ENCODE results near the gene SPINT1. TPM values are rescaled to one million over a fixed set of nuclear protein-coding genes. Genes with fewer than 3 reads are reported as not detected.

The SPINT1 gene
- total and polyA plus RNA-seq, 7 donors = 0.03 to 0.54 (median 0.19) TPM

DNA sequence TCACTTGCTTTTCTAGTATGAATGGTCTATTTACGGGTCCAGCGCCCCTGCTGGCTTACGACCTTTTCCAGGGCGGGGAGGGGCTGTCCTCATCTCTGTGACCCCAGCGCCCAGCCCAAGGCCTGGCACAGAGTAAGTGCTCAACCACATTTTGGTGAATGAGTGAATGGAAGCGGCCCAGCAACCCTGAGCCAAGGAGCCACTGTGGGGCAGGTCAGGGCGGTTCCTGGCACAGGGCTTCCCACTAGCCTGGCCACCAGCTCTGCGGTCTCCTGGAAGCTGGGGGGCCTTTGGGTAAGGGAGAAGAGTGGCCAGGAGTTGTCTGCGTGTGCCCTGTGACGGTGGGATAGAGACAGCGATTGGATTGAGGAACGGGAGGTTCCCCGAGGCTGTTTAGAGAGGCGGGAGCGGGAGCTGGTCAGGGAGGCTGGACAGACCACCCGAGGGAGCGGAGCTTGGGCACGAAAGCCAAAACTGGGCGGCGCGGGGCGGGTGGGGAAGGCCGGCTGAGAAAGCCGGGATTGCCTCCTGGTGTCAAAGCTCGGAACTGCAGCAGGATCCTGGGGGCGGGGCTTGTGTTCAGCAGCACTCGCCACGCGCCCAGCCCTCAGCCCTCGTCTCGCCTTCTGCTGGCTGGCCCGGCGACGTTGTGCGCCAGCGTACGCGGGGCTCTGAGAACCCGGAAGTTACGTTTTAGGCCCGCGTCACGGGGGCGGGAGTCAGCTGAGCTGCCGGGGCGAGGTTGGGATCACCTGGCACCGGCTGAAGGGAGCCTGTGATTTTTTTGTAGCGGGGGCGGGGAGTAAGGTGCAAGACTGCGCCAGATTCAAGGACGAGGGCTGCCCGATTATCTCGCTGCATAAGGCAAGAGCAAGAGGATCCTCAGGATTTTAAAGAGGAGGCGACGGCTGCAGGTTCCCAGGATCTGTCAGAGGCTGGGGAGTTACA is 50.2 kb downstream of the SPINT1 start, which contains the start of gene VPS18:
VPS18 (plus strand) TSS at position 718 of the 948 bp plus-strand sequence. CDS start 319 bp downstream, outside the sequence.
- Histone ChIP-seq H3K36me3 (ENCODE audit: insufficient read depth in 1 of 2, low read depth in 1 of 2) (peaks cover 0 to 34% of the 10 kb centered on the region in 2 donors), H3K27me3 (ENCODE audit: insufficient read depth in 3 of 3, low read length in 2 of 3) (no peaks in the 10 kb centered on the region), H3K27ac (peak within 1 kb of the TSS; percentile 88), H3K4me3 (peak within 1 kb of the TSS; percentile 98), H3K9me3 (no peaks in the 10 kb centered on the region), H3K4me1 (peaks cover 16% of the 10 kb centered on the region)
- WGBS, 3 donors = 2 to 3% (median 2%) methylated on average over 52 to 55 of the region's 55 CpGs
- intact Hi-C loops (cut with DNase I) = loop anchor here (1.0 to 5.0 kb wide), 6 partner anchors 33 to 377 kb away; partner anchors contain the start of gene KNL1 (in 1 of the 2)
- ATAC-seq (peak; percentile 97 to 98 (median 98)), DNase-seq (peak; percentile 99)
- TF ChIP-seq, protein P1, sequence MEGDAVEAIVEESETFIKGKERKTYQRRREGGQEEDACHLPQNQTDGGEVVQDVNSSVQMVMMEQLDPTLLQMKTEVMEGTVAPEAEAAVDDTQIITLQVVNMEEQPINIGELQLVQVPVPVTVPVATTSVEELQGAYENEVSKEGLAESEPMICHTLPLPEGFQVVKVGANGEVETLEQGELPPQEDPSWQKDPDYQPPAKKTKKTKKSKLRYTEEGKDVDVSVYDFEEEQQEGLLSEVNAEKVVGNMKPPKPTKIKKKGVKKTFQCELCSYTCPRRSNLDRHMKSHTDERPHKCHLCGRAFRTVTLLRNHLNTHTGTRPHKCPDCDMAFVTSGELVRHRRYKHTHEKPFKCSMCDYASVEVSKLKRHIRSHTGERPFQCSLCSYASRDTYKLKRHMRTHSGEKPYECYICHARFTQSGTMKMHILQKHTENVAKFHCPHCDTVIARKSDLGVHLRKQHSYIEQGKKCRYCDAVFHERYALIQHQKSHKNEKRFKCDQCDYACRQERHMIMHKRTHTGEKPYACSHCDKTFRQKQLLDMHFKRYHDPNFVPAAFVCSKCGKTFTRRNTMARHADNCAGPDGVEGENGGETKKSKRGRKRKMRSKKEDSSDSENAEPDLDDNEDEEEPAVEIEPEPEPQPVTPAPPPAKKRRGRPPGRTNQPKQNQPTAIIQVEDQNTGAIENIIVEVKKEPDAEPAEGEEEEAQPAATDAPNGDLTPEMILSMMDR (IDR thresholded peaks at IDR 0.05) = peak; percentile 99

DNA sequence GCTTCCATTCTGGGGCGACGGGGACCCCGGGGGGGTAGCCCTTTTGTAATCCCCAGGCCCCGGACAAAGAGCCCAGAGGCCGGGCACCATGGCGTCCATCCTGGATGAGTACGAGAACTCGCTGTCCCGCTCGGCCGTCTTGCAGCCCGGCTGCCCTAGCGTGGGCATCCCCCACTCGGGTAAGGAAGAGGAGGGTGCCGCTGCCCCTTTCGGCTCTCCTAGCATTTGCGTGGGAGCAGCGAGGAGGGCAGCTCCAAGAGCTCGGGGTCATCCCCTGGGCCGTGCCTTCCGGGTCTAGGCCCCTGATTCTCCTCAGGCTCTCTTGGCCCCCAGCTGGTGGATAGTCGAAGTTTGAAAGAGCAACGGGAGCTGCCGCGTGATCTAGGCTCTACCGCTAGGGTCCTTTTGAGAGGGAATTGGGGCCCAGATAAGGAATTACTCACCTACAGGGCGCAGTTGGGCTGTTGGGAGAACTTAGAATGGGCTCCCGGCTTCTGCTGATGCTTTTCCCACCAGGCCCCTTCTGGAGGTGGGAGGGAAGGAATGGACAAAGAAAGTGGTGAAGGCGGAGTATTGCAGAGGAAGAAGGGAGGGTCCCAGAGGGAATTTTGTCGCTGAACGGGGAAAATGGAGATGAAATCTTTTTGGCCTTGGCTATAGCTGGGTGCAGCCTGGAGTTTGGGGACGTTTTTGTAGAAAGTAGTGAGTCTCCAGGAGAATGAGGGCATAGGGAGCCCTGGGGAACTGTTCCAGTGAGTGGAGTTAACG is 51.0 kb downstream of the SPINT1 start:
- TF ChIP-seq, protein P1 (IDR thresholded peaks at IDR 0.05) = peak; percentile 43
- peak; percentile 62 to 69 for DNase-seq
- intact Hi-C loops (cut with DNase I) = loop anchor here (5.0 kb wide), 4 partner anchors 143 to 378 kb away; partner anchors contain the start of gene KNL1 (in 1 of the 2)
- 2 to 3% (median 2%) methylated on average over 29 to 33 of the region's 33 CpGs for WGBS, 3 donors
- peak; percentile 52 to 72 (median 56) for ATAC-seq
- H3K9me3 ChIP-seq = no peaks in the 10 kb centered on the region
- H3K27me3 ChIP-seq (ENCODE audit: insufficient read depth in 3 of 3, low read length in 2 of 3) = no peaks in the 10 kb centered on the region
- H3K36me3 ChIP-seq (ENCODE audit: insufficient read depth in 1 of 2, low read depth in 1 of 2) = peaks cover 0 to 43% of the 10 kb centered on the region in 2 donors
- H3K27ac ChIP-seq = peak overlapping the region; percentile 88
- peak overlapping the region; percentile 98 for H3K4me3 ChIP-seq
- peaks cover 16% of the 10 kb centered on the region for H3K4me1 ChIP-seq

DNA sequence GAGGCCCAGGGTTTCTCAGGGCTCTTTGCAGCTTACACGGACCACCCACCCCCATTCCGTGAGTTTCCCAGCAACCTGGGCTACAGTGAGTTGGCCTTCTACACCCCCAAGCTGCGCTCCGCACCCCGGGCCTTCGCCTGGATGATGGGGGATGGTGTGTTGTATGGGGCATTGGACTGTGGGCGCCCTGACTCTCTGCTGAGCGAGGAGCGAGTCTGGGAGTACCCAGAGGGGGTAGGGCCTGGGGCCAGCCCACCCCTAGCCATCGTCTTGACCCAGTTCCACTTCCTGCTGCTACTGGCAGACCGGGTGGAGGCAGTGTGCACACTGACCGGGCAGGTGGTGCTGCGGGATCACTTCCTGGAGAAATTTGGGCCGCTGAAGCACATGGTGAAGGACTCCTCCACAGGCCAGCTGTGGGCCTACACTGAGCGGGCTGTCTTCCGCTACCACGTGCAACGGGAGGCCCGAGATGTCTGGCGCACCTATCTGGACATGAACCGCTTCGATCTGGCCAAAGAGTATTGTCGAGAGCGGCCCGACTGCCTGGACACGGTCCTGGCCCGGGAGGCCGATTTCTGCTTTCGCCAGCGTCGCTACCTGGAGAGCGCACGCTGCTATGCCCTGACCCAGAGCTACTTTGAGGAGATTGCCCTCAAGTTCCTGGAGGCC is 55.8 kb downstream of the SPINT1 start:
- Histone ChIP-seq H3K27ac (no peak overlapping the region), H3K9me3 (no peaks in the 10 kb centered on the region), H3K4me1 (peaks cover 14% of the 10 kb centered on the region), H3K27me3 (ENCODE audit: insufficient read depth in 3 of 3, low read length in 2 of 3) (no peaks in the 10 kb centered on the region), H3K4me3 (no peak overlapping the region), H3K36me3 (ENCODE audit: insufficient read depth in 1 of 2, low read depth in 1 of 2) (peaks cover 0 to 74% of the 10 kb centered on the region in 2 donors)
- ATAC-seq (no peak), DNase-seq (no peak)
- WGBS, 3 donors = 89 to 92% (median 89%) methylated on average over 33 of the region's 33 CpGs
- intact Hi-C loops (cut with DNase I) = loop anchor here (10.0 kb wide), 2 partner anchors 185 to 215 kb away; partner anchors contain the start of gene INO80 (in 1 of the 2)
- TF ChIP-seq, protein P1 (IDR thresholded peaks at IDR 0.05) = no peak

All from psoas muscle (tissue), 8 donors.